ENCODE data around the gene ECEL1.
"Not testable (repeated sequence)": the region's sequence is repeated elsewhere in the genome, so short reads cannot be mapped to it uniquely, and the experiment has no call there.

Gene ECEL1

DNA sequence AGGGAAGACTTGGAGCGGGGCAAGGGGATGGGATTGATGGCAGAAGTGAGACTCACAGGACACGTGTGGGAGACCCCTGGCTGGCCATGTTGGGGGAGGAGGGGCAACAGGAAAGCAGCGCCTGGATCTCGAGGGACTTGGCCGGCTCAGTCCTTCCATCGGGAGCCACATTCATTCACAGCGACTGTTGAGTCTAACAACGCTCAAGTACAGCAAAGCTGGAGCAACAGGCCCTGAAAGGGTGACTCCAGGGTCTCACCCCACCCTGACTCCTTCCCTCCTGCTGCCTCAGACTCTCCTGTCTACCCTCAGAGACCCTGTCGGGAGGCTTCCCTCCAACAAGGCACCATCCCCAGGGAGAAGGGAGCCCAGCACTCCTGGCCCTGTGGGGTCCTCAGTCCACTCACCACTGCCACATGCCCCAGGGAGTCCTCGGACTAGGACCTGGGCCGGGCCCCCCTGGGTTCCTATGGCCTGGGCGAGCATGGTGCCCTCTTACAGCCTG is 46.4 kb downstream of the ECEL1 start:
- DNase-seq: no peak

DNA sequence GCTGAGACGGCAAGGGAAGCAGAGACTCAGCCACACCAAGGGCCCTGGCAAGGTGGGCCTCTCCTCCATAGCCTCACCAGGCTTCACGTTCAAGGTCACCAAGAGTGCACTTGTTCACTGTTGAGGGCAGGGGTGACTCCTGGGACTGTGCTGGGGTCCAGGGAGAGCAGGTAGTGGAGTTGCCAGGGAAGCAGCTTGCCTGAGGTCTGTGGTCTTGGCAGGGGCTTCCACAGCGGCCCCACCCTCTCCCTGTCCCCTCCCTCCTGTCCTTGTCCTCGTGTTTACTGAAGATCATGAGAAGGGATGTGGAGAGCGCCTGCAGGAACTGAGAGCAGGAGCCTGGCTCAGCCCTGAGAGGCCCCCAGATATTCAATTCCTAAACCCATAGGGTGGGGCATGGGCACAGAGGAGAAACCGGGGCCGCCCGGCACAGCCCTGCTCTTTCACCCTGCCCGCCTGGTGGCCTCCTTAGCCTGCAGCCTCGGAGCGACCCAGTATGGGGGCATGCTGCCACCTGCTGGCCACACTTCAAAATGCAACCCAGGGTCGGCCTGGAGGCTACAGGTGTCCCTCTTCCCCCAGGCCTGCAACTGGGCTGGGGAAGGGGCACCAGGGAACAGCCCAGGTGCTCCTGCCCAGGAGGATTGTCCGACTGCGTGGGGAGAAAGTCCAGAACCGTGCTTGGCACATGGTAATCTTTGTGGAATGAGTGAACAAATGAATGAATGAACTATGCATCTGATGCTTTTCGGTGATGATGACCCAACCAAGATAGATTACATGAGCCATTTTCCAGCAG is 47.2 kb downstream of the ECEL1 start:
- DNase-seq: peak; percentile 60

DNA sequence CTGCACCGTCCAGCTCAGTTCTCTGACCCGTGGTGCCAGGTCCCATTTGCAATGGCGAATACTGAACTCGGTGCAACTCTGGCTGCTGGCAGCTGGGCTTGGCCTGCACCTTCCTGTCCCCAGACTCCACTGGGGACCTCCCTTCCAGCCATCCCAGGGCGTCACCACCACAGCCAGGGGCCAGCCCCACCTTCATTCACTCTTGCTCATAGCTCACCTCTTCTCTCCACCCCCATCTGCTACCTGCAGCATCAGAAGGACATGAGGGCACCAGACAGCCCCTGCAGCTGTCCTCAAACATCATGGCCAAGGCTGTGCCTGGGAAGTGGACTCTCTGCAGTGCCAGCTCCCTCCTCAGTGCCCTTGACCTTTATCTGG is 47.9 kb downstream of the ECEL1 start:
- no peak for DNase-seq

DNA sequence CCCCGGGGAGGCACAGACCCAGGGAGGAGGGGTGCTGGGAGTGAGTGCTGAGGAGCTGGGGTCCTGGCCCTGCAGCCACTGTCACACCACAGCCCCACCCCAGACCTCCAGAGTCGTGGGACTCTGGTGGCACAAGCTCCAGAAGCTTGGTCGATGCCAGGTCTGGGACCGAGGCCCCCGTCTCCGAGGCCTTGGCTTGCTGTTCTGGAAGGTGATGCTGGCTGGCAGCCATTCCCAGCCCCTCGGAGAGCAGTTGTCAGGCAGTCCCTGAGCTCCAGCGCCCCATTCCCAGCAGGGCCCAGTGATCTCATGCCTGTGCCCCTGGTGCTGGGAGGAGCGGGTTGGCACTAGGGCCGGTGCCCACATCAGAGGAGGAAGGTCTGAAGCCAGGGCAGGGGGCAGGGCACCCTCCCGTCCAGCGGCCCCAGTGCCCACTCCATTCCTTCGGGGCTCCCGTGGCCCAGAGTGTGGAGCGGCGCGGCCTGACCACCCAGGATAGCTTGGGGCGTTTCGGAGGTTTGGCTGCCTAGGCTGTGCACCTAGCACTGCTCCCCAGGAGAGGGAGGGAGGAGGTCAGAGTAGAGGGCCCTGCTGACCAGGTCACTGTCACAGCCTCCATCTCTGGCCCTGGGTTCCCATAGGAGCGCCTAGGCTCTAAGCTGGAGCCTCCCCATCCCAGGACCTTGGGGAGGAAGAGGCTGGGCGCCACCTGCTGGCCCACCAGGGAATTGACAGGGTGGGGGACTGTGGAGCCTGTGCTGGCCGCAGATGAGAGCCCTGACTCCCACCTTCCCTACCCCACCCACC is 48.5 kb downstream of the ECEL1 start:
- peak; percentile 31 for DNase-seq

DNA sequence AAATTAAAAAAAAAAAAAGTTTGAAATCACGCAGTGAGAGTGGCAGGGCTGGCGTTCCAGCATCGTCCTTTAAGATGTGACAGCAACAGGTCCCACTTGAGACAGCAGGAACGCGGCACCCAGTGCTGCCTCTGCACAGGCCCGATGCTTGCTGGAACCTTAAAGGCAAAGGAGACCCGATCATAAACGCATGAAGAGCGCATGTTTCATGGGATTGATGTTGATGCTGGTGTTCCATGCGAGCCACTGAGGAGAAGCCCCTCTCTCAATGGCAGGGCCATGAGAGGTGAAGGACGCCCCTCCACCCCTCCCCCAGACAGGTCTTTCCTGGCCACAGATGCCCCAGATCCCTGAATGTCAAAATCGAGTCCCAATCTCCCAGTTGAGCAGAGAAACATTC is 49.5 kb downstream of the ECEL1 start:
- no peak for DNase-seq

DNA sequence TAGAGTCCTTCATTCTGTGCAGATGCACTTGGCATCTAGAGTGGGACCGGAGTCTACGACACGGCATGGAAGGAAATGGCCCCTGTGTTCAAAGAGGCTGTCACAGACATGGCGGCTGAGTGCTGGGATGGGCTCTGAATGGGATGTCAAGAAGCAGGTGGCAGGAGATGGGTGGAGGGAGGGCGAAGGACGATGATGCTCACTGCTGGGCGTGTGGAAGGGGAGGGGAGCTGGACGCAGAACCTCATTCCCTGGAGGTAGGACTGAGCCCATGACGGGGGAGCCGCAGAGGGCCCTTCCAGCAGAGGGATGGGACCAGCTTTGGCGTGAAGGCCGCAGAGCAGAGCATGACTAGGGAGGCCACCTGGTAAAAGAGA is 50.5 kb downstream of the ECEL1 start:
- no peak for DNase-seq

DNA sequence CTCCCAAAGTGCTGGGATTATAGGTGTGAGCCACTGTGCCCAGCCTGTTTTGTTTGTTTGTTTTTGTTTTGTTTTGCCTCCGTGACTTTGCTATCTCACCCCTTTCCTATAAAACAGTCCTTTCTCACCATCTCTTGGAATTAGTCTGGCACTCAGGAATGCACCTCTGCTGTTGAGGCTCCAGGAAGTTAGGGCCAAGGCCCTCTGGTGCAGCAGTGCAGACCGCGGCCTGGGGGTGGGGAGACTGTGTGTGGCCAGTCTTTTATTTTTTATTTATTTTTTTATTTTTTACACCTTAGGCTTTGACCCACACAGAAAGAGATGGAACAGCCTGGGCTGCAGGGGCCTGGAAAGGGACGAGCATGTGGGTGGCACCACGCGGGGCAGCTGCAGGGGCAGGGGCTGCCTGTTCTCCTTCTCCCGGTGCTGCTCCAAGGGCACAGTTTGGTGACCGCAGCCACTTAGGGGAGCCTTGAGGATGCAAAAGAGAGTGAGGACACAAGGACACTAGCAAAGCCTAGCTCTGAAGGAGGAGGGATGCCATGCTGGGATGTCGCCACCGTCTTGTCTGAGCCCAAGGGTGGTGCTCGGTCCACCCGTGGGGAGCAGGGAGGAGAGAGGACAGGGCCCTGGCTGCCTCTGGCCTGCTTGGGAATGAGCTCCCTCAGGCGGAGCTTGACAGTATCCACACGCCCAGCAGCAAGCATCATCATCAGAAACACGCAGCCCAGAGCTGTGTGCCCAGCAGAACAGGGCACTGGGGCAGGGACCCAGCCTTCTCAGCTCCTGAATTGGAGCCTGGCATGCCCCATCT is 51.0 kb downstream of the ECEL1 start:
- no peak for DNase-seq

DNA sequence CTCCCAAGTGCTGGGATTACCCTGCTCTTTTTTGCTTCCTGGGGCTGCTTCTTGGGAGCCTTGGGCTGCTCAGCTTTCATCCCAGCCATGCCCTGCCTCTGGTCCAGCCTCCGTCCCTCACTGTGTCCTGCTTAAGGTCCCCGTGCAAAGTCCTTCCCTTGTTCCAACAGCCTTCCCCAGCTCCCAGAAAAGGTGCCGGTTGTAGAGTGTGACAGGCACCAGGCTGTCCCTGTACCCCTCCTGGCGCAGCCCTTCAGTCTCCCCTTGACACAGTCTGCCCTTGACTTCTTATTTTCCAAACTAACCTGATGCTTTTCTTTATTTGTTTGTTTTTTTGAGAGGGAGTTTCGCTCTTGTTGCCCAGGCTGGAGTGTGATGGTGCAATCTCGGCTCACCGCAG is 51.8 kb downstream of the ECEL1 start:
- DNase-seq: no peak

DNA sequence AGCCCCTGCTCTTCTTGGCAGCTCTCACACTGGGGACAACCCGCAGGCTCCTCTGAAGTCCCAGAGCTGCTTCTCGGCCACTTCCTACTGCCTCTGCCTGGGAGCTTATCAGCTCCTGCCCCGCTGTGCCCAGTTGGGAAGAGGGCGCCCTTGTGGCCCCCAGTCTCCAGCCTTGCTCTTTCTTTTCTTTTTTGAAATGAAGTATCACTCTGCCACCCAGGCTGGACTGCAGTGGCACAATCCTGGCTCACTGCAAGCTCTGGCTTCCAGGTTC is 52.3 kb downstream of the ECEL1 start:
- DNase-seq: no peak

DNA sequence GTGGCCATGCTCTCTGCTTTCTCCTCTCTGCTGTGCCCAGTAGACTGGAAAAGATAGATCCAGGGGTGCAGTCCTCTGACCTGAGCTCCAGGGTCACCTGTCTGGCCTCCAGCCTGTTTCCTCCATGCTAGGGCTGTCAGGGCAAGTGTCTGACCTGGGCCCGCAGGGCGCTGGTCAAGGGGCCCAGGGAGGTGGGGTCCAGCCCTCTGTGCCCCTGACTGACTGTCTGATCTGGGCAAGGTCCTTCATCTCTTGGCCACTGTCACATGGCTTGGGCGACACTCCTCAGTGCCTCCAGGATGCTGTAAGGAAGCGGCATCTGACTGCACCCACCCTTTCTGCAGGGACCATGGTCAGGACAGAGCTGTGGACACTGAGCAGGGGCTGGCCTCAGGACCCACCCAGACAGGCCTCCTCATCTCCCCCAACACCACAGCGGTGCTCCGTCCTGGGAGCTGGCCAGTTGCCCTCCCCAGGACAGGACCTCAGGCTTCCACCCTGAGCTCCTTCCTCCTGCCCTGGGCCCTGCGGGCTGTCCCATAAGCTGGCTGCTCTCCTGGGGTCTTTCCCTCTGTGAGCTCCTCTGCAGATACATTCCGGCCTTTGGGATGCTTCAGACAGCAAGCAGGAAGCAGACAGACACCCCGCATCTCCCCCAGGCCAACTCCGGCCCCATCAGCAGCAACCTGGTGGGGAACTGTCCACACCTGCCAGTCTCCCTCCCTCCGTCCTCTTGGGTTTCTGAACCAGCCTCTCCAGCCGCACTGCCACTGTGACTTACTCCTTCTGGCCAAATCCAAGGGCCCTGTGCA is 52.9 kb downstream of the ECEL1 start:
- no peak for DNase-seq

DNA sequence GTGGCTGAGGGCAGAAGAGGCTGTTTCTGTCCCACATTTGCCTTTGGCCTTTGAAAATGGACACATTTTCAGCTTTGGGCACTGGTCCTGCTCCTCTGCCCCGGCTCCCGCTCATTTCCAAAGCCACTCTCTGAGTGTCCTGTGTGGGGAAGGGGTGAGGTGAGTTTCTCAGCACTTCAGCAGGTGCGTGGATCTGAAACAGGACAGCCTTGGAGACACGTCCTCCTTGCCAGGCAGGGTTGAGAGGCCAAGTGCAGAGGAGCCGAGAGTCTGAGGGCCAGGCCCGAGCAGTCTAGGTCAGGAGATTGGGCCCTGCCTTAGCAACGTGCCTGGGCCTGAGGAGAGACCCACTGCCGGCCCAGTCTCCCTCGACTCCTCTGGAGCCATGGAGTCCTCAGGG is 53.5 kb downstream of the ECEL1 start:
- no peak for DNase-seq

DNA sequence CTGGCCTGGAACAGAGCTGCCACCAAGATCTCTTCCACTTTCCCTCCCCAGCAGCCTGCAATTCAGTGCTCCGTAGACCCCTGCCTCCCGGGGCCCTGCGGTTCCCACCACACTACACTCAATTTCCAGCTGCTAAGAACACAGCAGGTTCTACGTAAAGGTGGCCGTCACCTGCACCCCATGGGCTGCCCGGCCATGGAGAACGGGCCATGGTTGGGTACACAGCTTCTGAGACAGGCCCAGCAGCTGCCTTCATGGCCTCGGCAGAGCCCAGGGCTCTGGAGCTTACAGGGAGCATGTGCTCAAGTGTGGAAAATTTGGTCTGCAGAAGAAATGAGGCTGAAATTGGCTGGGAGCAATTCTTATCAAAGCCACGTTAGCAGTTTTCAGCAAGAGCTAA is 54.0 kb downstream of the ECEL1 start:
- not testable (repeated sequence) for DNase-seq

DNA sequence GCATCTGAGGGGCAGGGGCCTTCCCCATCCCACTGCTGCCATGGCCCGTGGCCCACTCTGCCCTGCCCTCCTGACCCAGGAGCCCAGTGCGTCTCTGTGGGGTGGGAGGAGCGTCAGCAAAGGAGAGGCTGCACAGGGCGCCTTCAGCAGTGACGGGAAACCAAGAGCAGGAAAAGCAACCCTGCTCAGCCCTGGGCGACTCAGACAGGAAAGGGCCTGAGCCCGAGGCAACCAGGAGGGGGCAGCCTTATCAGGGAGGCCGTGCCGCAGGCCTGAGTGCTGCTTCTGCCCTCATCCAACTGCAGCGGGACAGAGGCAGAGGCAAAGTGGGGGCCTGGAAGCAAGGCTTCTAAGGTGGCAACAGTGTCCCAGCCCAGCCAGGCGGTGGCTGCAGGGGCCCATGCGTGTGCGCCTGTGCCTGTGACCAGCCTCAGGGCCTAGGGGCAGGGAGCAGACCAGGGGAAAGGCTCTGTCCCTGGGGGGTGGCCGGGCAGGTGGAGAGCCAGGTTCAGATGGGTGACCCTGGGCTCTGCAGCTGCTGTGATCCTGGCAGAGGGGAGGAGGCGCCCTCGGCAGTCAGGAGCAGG is 54.9 kb downstream of the ECEL1 start:
- DNase-seq: no peak

DNA sequence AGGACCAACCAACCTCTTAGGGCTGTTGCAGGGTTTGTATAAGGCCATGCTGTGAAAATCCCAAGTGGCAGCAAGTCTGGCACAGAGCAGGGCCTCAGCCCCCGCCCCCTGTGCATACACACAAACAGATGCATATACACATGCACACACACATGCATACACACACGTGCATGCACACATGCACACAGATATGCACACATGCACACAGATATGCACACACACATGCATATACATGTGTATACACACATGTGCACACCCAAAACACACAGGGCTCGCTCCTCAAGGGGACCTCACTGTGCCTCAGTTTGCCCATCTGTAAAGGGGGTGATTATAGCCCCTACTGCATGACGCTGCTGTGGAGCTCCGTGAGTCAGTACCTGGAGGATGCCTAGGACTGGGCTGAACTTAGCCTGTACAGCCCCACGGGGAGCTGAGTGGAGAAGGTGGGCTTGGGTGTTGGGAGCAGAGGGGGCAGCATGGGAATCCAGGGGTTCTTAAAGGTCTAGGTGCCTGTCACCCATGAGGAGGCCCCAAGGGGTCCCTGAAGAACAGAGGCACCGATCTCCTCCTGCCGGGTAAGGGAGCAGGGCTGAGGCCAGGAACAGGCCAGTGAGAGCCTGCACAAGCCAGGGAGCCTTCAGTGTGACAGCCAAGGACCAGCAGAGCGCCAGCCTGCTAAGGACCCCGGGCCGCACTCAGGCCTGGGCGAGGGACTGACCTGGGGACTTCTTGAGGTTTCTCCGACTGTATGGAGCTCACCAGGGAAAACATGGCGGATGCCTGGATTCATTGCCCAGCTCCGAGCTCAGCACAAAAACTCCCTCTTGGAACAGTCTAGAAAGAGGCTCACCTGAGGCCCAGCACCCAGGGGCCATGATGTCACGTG is 55.7 kb downstream of the ECEL1 start:
- DNase-seq: no peak
